Fibroblast of mammary gland (primary cell): Measurements from ENCODE around the gene AFM.
A peak's percentile ranks its signal among the peaks of the same experiment; 100 is the strongest.

ENCODE experiments used
- DNase-seq: peaks from one replicate; pipeline ENCODE4 v3.0.0-alpha.2; 2010; ENCODE audit warnings: low read depth
- H3K4me3 ChIP-seq: 2 replicates; pipeline ENCODE4 v1.5.1; 2011; ENCODE audit warnings: low read depth, mild to moderate bottlenecking, low read length, moderate library complexity; ENCODE audit not compliant: control insufficient read depth
- CTCF ChIP-seq: conservative IDR thresholded peaks from 2 replicates; pipeline ENCODE4 v1.5.1; 2011; ENCODE audit warnings: low read depth, low read length, inconsistent platforms; ENCODE audit not compliant: control insufficient read depth, insufficient read depth

The AFM gene

DNA sequence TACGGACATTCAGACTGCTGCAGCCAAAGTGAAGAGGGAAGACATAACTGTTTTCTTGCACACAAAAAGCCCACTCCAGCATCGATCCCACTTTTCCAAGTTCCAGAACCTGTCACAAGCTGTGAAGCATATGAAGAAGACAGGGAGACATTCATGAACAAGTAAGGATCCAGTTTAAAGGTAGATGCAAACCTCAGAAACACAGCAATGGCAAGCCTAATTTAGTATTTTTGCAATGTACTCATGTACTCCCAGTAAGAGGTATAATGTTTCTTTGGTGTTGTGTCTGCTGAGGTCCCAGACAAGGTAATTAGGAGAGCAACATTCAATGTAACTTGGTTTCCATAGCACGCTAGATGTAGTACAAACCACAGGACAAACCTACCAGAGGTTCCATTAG is 40.9 kb upstream of the AFM start:
- no peak for DNase-seq
- TF ChIP-seq CTCF: no peak
- no peak overlapping the region for H3K4me3 ChIP-seq

- no peak overlapping the region for H3K4me3 ChIP-seq
- TF ChIP-seq CTCF: no peak
- peak; percentile 3 for DNase-seq
These were observed 39.3 kb upstream of the AFM start for GRCh38 chr4:73442275-73442674.

- DNase-seq: no peak
- no peak overlapping the region for H3K4me3 ChIP-seq
- no peak for TF ChIP-seq CTCF
These were observed 38.3 kb upstream of the AFM start for GRCh38 chr4:73443224-73443623.

DNA sequence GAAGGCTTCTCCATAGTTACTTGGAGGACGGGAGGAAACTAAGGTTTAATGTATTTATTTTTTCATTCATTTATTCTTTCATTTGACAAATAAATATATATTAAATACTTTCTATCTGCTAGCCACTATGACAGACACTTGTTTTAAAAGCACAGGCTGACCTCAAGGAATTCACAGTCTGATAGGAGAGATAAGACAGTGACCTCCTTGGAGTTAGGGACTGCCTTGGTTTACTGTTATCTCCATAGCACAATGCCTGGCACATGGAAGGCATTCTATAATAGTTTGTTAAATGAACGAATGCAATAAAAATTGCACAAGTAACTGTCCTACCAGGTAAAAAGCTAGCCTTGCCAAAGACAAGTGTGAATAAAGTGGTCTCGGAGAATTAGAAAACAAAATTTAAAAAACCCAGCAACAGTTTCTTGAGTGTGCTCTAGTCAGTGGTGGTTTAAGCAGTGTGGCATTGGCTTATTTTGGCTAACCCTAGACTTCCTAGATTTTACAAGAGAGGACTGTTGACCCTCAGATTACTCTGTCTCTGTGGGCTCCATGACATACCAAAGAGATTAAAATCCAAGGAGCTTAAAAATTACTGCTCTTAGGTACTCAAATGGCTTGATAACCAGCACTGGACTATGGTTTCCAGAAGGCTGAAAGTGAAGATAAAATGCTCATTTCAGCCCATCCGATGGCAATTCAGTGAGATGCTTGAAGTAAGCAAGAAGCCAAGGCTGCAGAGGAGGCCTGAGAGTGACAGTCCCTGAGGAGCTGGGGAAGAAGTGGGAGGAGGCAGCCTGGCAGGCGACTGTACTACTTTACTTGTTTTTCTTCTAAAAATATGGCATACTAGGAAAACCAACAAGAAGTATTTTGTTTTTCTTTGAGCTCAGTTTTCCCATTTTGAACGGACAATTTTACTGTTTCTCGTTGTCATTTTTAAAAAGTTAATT is 35.9 kb upstream of the AFM start:
- no peak for DNase-seq
- no peak for TF ChIP-seq CTCF
- no peak overlapping the region for H3K4me3 ChIP-seq

GRCh38 chr4:73446336-73446938 is 35.1 kb upstream of the AFM start:
- peak; percentile 70 for DNase-seq
- no peak overlapping the region for H3K4me3 ChIP-seq
- TF ChIP-seq CTCF: peak; percentile 88

DNA sequence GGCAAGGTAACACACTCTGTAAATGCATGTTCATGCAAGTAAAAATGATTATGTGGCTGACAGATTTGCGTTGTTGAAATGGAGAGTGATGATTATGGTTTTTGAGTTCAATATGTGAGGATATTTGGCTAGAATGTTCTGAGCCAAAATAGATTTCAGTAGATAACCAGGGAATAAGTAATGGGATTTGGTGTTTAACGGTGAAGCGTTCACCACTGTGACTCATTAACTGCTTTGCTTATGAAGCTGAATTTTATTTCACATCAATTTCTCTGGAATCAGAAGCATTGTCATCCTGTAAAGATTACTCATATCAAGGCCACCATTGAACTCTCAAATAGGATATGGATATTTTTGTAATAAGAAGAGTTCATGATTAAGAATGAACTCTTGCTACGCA is 33.9 kb upstream of the AFM start:
- peak; percentile 74 for DNase-seq
- no peak for TF ChIP-seq CTCF
- H3K4me3 ChIP-seq: no peak overlapping the region
